Measurements from ENCODE around the gene MBOAT2. TPM values are rescaled to one million over a fixed set of nuclear protein-coding genes. Genes with fewer than 3 reads are reported as not detected.
A peak's percentile ranks its signal among the peaks of the same experiment; 100 is the strongest.

Gene MBOAT2
- total and polyA plus RNA-seq, 2 experiments from 2014 or later: 87.4 to 103 TPM

DNA sequence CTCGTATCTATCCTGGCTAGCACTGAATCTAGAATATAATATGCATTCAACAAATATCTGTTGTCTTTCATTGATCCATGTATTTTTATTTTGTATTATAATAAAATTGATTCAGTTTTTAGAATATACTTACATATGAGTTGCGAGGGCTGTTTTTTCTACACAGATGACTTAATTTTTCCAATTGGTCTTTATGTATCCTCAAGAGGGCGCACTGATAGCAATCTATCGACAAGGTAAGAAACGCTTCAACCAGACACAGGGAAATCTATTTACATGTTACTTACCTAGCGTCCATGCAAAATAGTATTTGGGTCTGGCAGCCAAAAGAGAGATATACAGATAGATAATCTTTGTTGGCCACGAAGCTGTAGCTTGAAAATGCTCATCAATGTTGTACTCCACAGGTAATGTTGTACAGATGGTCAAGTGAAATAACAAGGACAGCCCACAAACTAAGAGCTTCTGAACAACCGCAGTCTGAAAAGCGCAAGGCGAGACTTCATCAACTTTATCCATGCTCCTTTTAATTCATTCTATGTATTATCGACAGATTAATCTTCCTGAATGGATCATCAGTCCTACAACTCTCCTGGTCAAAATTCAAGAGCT is 130.6 kb downstream of the MBOAT2 start:
- in situ Hi-C loops (cut with MboI): loop anchor here (10.0 kb wide), 1 partner anchor 252 kb away; no protein-coding TSS in a partner anchor
- 55 to 62% methylated on average over 11 of the region's 11 CpGs for WGBS, 2 experiments (ENCODE audit: low coverage in 1 of 2, low lambda C conversion rate in 2 of 2, missing lambda C conversion rate in 2 of 2)

DNA sequence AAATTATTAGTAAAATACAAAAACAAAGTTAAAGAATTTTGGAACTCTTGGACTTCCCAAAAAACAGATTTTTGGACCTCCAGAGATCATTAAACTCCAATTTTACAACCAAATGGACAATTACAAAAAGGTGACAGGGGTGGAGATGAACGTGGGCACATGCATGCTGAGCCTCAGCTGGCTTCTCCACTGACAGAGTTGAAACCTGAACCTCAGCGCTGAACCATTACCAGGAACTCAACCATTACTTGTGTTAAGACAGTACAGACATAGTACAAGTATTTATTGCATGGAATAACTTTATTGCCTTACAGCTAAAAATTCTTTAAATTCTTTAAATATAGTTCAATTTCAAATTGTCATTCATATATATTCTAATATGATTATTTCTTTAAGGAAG is 133.0 kb downstream of the MBOAT2 start:
- H3K9me2 ChIP-seq (ENCODE audit: insufficient read depth): no peaks in the 10 kb centered on the region
- no peak overlapping the region for H2AFZ ChIP-seq
- 0 out of 2 replicates have a peak, but pooled peaks cover 5% of the 10 kb centered on the region for H3F3A ChIP-seq (ENCODE audit: insufficient read depth)
- WGBS, 2 experiments (ENCODE audit: low coverage in 1 of 2, low lambda C conversion rate in 2 of 2, missing lambda C conversion rate in 2 of 2): 74% methylated on average over 2 of the region's 2 CpGs
- in situ Hi-C loops (cut with MboI): loop anchor here (10.0 kb wide), 1 partner anchor 254 kb away; no protein-coding TSS in a partner anchor
- no peak for TF ChIP-seq EZH2 (IDR thresholded peaks at IDR 0.05; ENCODE audit: insufficient read depth, poor library complexity, severe bottlenecking)
- no peak for TF ChIP-seq EZH2phosphoT487 (IDR thresholded peaks at IDR 0.05; ENCODE audit: insufficient read depth, low read depth)
- H3K4me3 ChIP-seq: no peak overlapping the region
- H3K36me3 ChIP-seq (ENCODE audit: low read depth): peaks cover 7% of the 10 kb centered on the region; the same call in 1 of the 2 replicates
- no peak overlapping the region for H3K4me2 ChIP-seq (ENCODE audit: unreplicated experiment)
- no peaks in the 10 kb centered on the region for H3K79me2 ChIP-seq (ENCODE audit: insufficient read depth)
- H3K9ac ChIP-seq: no peak overlapping the region
- H3K4me1 ChIP-seq (ENCODE audit: insufficient read depth): no peaks in the 10 kb centered on the region
- H3K27ac ChIP-seq: no peak overlapping the region
- H4K20me1 ChIP-seq (ENCODE audit: insufficient read depth): no peaks in the 10 kb centered on the region
- no peaks in the 10 kb centered on the region for H3K27me3 ChIP-seq (replicated peaks; ENCODE audit: insufficient read depth)
- H3K9me3 ChIP-seq (ENCODE audit: low read depth): no peaks in the 10 kb centered on the region
- DNase-seq: no peak

More for the DNA sequence above, 130.6 kb downstream of the MBOAT2 start:
- Histone ChIP-seq H2AFZ (no peak overlapping the region), H3K4me2 (ENCODE audit: unreplicated experiment) (no peak overlapping the region), H3K27me3 (replicated peaks; ENCODE audit: insufficient read depth) (no peaks in the 10 kb centered on the region), H3F3A (ENCODE audit: insufficient read depth) (0 out of 2 replicates have a peak, but pooled peaks cover 5% of the 10 kb centered on the region), H3K79me2 (ENCODE audit: insufficient read depth) (no peaks in the 10 kb centered on the region), H3K9me3 (ENCODE audit: low read depth) (no peaks in the 10 kb centered on the region), H3K36me3 (ENCODE audit: low read depth) (peaks cover 28% of the 10 kb centered on the region), H3K4me1 (ENCODE audit: insufficient read depth) (no peaks in the 10 kb centered on the region), H4K20me1 (ENCODE audit: insufficient read depth) (no peaks in the 10 kb centered on the region), H3K4me3 (no peak overlapping the region), H3K9me2 (ENCODE audit: insufficient read depth) (no peaks in the 10 kb centered on the region), H3K27ac (no peak overlapping the region), H3K9ac (no peak overlapping the region)
- peak; percentile 82 for DNase-seq
- no peak for TF ChIP-seq EZH2phosphoT487 (IDR thresholded peaks at IDR 0.05; ENCODE audit: insufficient read depth, low read depth)
- TF ChIP-seq EZH2 (IDR thresholded peaks at IDR 0.05; ENCODE audit: insufficient read depth, poor library complexity, severe bottlenecking): no peak

DNA sequence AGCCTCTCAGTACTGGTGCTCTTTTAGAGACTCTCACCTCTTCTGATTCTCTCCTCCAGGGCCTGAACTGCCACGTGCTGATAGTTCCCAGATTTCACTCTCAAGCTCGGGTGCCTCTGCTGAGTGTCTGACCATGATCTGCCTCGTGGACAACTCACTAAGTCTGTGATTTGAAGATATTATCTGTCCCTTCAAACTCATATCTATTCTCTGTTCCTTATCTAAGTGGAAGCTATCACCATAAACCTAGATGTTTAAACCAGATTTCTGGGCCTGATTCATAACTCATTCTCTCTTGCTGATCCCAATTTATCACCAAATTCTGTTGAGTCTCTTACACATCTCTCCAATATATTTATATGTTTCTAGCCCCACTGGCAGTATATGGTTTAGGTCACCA is 136.1 kb downstream of the MBOAT2 start:
- H4K20me1 ChIP-seq (ENCODE audit: insufficient read depth): no peaks in the 10 kb centered on the region
- no peaks in the 10 kb centered on the region for H3K27me3 ChIP-seq (replicated peaks; ENCODE audit: insufficient read depth)
- H3K9me3 ChIP-seq (ENCODE audit: low read depth): no peaks in the 10 kb centered on the region
- H2AFZ ChIP-seq: no peak overlapping the region
- no peak overlapping the region for H3K27ac ChIP-seq
- in situ Hi-C loops (cut with MboI): no loop called here
- no peaks in the 10 kb centered on the region for H3K9me2 ChIP-seq (ENCODE audit: insufficient read depth)
- H3K9ac ChIP-seq: no peak overlapping the region
- H3K79me2 ChIP-seq (ENCODE audit: insufficient read depth): no peaks in the 10 kb centered on the region
- 71 to 76% methylated on average over 3 of the region's 3 CpGs for WGBS, 2 experiments (ENCODE audit: low coverage in 1 of 2, low lambda C conversion rate in 2 of 2, missing lambda C conversion rate in 2 of 2)
- no peaks in the 10 kb centered on the region for H3K4me1 ChIP-seq (ENCODE audit: insufficient read depth)
- peaks cover 14% of the 10 kb centered on the region; the same call in 1 of the 2 replicates for H3K36me3 ChIP-seq (ENCODE audit: low read depth)
- H3K4me2 ChIP-seq (ENCODE audit: unreplicated experiment): no peak overlapping the region
- no peak for DNase-seq
- H3K4me3 ChIP-seq: no peak overlapping the region
- no peaks in the 10 kb centered on the region for H3F3A ChIP-seq (ENCODE audit: insufficient read depth)
- TF ChIP-seq EZH2phosphoT487 (IDR thresholded peaks at IDR 0.05; ENCODE audit: insufficient read depth, low read depth): no peak
- TF ChIP-seq EZH2 (IDR thresholded peaks at IDR 0.05; ENCODE audit: insufficient read depth, poor library complexity, severe bottlenecking): no peak

DNA sequence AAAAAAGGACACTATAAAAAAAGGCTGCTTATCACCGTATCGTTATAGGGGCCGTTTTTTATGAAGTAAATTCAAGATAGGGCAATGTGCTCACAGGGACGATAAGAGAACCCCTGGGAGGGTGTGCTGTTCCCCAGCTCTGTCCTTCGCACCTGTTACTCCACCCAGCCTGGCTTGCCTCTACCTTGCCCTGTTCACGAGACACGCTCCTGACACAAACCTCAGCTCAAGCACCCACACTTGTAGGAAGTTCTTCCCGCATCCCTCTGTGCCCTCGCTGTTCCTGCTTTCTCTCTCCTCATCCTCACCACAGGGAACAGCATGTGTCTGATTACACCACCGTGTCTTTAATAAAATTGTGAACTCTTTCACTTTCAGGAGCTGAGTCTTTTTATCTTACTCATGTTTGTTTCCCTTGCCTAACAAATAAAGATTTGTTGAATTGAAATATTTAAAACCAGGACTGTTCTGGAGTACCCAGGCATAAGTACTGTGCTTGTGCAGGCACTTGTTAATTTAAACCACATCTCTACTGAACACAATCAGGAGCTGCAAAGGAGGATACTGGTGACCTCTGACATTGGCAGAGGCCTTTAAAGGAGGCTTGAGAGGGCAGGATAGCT is 140.0 kb downstream of the MBOAT2 start:
- Histone ChIP-seq H3K4me2 (ENCODE audit: unreplicated experiment) (no peak overlapping the region), H3K79me2 (ENCODE audit: insufficient read depth) (no peaks in the 10 kb centered on the region), H2AFZ (no peak overlapping the region), H3K9ac (no peak overlapping the region), H3F3A (ENCODE audit: insufficient read depth) (no peaks in the 10 kb centered on the region), H3K27ac (no peak overlapping the region), H3K27me3 (replicated peaks; ENCODE audit: insufficient read depth) (no peaks in the 10 kb centered on the region), H3K36me3 (ENCODE audit: low read depth) (peaks cover 29% of the 10 kb centered on the region), H3K4me1 (ENCODE audit: insufficient read depth) (no peaks in the 10 kb centered on the region), H4K20me1 (ENCODE audit: insufficient read depth) (no peaks in the 10 kb centered on the region), H3K9me2 (ENCODE audit: insufficient read depth) (no peaks in the 10 kb centered on the region), H3K4me3 (no peak overlapping the region), H3K9me3 (ENCODE audit: low read depth) (no peaks in the 10 kb centered on the region)
- in situ Hi-C loops (cut with MboI): no loop called here
- TF ChIP-seq EZH2 (IDR thresholded peaks at IDR 0.05; ENCODE audit: insufficient read depth, poor library complexity, severe bottlenecking) (no peak), EZH2phosphoT487 (IDR thresholded peaks at IDR 0.05; ENCODE audit: insufficient read depth, low read depth) (no peak)
- WGBS, 2 experiments (ENCODE audit: low coverage in 1 of 2, low lambda C conversion rate in 2 of 2, missing lambda C conversion rate in 2 of 2): 95 to 96% methylated on average over 10 of the region's 10 CpGs
- DNase-seq: no peak
